HG02571 (cell line): ENCODE data around the gene RAD51B.
"Not testable (repeated sequence)": the region's sequence is repeated elsewhere in the genome, so short reads cannot be mapped to it uniquely, and the experiment has no call there.

Experiments
- ATAC-seq: cut with Tn5 transposase; IDR thresholded peaks from one replicate; pipeline ENCODE4 v1.9.1; 2021; ENCODE audit warnings: mild to moderate bottlenecking, moderate library complexity; ENCODE audit not compliant: unreplicated experiment

RAD51B gene

DNA sequence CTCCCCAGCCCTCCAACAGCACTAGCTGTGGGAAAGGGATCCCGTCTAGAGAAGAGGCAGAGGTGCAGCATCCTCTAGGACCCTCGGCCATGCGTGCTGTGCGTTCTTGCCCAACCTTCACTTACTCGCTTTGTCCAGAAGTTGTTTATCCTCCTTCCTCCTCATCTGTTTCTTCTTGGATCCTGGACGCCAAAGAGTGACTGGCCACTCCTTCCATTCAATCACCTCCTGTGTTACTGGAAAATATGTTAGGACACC lies 832.8 kb downstream of the RAD51B start:
- ATAC-seq = no peak

DNA sequence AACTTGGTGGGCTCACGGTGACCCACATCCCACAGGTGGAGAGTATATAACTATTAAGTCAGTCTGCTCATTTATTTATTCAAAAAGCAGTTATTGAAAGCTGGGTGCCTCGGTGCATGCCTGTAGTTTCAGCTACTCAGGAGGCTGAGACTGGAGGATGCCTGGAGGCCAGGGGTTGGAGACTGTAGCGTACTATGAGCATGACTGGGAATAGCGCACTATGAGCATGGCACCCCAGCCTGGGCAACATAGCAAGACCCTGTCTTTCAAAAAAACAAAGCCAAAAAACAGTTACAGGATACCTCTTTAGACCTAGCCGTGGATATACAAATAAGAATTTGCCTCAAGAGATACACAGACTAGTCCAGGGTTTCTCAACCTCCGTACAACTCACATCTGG lies 833.5 kb downstream of the RAD51B start:
- no peak for ATAC-seq

DNA sequence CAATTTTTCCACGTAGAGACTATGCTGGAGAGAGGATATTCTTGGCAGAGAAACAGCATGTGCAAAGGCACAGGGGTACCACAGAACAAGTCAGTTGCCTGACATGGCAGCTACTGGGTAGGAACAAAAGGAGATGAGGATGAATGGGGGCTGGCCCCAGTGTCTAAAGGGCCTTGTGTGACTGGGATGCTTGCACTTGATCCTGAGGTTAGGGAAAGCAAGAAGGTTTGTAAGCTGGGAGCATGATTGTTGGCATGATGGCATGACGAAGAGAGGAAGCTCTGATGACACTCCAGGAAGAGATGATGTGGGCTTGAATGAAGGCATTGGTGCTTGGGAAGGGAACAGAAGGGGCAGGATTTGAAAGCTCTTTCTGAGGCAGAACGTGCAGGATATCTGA lies 834.2 kb downstream of the RAD51B start:
- ATAC-seq = no peak

DNA sequence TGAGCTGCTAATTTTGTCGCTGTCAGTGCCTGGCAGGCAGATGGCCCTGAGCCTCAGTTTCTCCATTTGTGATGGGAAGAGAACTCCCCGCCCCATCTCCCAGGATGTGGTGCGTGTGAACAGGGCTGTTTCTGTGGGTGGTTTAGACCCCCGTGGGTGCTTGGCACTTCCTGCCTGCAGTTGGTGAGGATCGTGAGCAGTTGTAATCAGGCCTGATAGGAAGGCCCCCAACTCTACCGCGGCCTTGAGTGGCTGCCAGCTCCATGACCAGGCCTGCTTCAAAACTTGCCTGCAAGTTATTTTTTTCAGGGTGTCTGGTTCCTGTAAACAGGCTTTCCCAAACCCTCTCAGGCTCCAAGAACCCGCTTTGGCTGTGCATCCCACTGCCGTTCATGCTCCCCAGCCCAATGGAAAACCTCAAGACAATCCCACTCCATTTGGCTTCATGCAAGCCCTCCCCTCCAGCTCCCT lies 834.9 kb downstream of the RAD51B start:
- ATAC-seq = no peak

DNA sequence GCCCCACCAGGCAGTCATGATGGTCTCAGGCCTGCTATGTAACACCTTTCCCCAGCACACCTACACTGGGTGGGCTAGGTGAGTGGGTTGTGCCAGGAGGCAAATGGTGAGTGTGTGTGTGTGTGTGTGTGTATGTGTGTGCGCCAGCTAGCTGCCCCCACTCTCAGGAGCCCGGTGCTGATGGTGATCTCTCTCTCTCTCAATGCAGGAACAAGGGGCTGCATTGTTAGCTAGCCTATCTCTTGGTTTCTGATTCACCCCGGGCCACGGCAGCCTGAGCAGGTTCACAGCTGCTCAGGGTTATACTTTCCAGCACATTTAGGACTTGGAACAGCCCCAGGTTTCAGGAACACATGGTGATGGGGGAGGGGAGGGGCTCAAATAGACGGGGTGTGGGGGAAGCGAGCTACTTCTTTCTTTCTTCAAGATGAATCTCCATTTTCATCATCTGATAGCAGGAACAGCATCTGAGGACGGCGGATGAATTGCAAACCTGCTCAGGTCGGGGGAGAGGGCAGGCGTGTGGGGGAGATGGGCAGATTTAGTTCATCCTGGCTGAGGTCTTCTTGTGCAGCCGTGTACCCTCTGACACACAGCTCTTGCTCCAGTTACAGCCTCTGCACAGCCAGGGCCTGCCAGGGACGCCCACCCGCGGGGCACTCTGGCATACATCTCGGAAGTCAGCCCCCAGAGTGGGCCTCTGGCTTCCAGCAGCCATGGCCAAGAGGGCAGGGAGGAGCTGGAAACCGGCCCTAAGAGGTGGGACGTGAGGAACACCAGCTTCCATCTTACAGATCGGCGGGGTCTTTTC lies 835.6 kb downstream of the RAD51B start:
- ATAC-seq = no peak

DNA sequence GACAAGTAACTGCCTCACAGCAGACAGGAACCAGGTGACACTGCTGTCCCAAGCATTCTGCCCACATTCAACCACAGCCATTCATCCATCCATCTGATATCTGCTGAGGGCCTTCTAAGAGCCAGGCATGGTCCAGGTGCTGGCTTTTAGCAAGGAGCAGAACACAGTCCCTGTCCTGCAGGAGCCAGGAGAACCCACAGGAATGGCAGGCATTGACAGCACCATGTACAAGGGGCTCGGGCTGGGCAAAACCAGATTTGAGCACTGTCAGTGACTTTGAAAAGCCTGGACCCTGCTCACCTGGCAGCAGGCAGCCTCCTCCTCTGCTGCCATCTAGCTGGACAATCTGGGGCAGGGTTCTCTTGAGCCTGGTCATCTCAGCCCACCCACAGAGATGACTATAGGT lies 836.3 kb downstream of the RAD51B start:
- ATAC-seq = no peak

DNA sequence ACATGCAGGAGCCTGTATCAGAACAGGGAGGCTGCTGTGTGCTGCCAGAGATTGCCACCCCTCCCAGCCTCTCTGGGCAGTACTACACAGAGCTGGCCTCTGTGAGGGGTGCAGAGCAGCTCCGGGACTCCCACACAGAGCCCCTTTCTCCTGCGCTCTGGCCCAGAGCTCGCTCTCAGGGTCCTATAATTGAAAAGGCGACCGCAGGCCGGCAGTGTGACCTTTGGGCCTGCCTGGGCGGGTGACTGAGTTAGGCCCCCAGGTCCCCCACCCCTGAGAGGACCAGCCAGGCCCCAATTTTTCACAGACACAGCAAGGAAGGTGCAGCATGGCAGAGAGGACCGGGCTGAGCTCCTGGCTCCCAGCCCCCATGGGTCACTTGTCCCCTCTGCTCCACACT lies 836.9 kb downstream of the RAD51B start:
- no peak for ATAC-seq

DNA sequence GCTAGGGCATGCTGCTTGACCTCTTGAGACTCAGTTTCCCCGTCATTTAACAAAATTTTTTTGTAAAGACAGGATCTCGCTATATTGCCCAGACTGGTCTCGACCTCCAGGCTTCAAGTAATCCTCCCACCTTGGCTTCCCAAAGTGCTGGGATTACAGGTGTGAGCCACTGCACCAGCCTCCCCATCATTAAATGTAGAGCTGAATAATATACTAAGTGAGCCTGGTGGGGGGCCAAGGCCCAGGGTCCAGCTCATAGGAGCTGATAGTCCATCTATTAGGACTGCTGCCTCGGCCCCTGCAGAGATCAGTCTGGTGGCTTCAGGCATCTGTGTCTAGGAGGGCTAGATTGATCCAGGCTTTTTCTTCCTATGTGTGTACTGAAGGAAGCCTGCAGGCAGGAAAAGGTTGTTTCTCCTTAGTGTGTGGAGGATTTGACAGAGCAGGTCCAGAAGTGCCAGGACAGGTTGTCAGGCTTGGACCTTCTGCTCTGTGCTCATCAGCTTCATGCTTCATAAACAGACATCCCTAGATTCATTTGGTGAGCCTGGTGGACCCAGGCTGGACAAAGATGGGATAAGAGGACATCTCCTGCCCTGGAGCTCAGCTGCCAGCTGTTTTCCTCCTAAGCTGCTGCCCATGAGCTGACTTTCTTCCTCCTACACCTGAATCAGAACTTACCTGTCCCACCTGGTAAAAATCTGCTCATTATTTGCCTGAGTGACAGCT lies 837.9 kb downstream of the RAD51B start:
- ATAC-seq = no peak

DNA sequence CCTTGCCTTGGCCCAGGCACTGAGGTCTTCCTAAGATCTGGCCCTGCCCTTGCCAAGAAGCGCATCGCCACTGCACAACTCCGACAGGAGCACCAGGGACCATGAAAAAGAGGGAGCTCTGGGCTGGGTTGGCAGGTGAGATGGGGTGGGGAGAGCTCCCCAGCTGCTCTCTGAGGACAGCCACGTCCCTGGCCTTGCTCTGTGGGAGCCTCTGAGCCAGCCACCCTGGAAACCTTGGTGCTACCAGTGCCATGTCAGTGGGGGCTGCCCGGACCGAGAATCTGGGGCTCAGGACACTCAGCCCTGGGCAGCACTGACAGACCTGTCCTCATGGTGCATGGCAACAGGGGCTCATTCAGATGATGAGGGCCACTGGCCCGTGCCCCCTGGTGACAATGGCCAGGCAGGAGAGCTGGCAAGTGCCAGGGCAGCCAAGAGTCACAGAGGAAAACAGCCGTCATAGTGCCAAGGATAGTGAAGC lies 838.5 kb downstream of the RAD51B start:
- no peak for ATAC-seq

DNA sequence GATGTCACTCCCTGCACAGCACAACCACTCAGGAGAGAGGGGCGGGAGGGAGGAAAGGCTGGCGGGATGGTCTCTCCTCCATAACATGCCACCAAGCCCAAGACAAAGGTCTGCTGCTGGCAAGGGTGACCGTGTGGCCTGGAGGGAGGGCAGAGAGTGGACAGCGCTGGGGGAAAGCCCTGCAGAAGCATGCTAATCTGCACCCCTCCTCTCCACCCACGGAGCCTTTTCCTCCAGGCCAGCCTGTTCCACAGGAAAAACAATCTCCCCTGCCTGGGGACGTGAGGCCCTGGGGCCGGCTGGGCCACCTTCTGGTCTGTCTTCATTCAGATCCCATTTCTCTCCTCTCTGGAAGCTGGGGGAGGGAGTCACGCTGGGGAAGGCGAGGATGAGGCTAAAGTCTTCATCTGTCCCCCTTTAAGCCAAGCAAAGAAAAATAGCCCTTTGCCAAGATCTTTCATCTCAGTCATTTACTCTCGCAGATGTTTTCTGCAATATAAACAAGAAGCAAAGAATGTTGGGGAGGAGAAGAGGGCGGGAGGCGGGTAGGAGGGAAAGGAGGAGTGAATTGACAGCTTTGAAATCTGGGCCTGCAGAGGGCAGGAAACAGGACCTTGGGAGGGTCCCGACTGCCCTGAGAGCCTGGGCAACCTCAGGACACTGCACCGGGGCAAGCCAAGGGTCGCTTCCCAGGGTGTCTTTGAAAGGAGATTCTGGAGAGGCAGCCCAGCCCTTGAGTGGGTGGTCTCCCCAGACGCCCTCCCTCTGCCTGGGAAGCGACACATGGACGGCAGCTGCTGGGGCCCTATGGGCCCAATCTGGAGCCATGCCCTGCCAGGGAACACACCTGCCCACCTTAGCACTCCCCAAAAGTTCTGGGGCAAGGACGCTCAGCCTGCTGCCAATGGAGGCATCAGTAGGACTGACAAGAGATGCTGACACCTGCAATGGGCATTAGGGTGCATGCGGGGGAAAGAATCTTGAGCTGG lies 839.7 kb downstream of the RAD51B start:
- no peak for ATAC-seq

DNA sequence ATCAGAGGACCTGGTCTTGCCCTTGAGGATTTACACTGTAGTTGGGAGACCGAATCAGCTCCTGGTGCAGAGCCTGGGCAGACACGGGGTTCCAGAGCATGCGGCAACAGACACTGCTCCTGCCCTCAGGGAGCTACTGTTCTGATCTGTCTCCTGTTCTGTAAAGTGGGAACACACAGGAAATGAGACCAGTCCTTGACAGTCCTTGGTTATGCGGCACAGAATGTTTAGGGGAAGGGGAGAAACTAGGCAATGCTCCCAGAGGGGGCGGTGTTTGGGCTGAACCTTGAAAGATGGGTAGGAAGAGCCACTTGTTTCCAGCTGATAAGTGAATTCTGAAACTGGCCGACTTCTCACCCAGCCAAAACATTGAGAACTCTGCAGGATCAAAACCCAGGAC lies 840.9 kb downstream of the RAD51B start:
- no peak for ATAC-seq

DNA sequence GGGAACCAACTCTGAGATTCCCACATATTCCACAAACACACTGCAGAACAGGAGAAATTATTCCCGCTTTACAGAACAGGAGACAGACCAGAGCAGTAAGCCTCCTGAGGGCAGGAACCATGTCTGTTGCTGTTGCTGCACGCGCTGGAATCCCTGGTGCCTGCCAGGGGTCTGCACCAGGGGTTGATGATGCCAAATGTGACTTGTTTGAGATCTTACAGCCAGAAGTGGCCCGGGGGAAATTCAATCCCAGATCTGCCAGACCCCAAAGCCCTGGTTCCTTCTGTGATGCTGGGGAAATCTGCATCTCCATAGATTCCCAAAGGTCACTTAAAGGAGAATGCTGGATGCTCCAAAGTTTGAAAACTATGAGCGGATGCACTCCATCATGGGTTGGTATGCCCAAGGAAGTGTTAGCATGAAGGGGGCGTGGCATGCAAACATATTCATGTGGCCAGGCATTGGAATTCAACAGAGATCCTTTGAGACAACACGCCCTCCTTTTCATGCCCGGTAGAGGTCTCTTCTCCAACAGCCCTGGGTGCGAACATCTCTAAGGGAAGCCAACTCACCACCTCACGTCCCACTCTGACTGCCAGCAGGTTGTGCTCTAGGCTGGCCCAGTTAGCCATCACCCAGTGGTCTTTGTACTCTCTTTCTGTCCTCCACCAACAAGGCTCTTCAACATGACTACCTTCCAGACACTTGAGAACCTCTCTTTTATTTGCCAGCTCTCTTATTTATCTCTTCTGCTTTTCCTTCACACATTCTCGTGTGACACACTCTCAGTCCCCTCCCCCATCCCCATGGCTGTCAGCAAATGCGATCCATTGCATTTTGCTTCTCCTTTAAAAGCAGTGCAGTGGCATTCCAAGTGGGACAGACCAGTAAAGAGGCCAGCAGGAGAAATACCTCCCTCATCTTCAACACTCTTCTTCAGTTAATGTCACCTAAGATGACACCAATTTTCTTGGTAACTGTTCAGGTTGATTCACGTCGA lies 841.9 kb downstream of the RAD51B start:
- ATAC-seq = no peak

DNA sequence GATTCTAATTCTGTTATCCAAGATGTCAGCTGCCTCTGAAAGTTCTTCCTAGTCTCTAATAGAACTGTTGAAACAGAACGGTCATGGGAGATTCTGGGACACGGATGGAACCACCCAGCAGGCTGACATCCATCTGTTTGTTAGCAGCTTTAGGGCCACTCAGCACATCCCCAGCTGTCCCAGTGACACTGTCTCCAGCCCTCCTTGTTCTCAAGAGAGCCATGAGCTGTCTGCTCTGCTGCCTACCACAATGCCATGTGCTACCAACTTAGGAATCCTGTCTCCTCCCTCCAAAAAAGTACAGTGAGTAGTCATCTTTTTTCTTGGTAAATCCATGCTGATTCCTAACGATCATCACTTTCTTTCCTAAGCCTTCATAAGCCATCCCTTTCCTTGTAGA lies 842.8 kb downstream of the RAD51B start:
- no peak for ATAC-seq

DNA sequence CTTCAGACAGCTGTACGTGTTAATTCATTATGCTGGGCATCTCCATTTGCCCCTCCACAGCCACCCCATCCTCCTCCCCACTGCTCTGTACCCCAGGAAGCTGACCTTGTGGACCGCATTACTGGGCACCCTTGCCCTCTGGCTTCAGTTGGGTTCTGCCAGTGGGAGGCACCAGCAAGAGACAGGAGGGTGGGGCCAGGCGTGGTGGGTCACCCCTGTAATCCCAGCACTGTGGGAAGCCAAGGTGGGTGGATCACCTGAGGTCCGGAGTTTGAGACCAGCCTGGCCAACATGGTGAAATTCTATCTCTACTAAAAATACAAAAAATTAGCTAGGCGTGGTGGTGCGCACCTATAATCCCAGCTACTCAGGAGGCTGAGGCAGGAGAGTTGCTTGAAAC lies 843.2 kb downstream of the RAD51B start:
- ATAC-seq = not testable (repeated sequence)

DNA sequence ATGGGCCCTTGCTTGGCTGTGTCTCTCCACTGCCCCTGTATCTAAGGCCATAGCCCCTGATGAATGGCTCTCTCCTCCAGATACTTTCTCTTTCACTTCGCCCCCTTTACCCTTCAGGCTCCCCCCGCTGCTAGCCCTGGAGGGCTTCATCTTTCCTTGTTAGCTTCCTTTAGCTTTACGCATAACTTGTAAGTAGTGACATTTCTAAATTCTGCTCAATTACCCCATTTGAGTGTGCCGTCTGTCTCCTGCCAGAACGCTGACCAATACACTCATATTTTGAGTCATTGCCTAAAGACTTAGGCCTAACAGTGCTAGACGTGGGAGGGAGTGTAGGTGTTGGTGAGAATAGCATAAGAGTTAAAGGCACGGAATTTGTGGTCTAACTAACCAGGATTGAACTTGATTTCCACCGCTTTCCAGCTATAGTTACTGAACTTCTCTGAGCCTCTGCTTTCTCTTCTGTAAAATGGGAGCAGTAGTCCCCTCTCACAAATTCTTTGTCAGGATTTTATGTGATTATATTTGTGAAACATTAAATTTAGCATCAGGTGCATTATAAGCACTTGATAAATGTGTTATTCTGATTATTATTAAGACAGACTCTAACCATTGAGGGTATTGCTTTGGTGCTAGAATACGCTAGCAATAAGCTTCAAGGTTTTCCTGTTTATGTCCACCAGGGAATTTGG lies 844.0 kb downstream of the RAD51B start:
- peak; percentile 81 for ATAC-seq

DNA sequence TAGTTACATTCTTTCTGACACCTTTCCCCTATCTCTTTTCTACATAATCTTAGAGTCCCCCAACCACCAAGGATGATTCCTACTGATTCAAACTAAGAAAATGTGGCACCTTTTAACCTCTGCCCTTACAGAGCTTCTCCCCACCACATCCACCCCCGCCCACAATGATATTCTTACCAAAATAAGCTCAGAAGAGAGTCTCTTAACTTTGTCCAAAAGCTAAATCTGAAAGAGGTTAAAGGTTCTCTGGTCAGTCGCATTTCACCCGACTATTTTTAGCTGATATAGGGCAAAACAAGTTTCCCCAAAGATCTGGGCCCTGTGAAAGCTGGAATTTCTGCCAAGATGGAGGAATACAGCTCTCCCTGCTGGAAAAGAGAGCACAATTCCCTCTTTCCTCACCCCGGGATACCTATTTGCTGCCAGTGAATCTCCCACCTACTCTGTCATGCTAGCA lies 844.7 kb downstream of the RAD51B start:
- no peak for ATAC-seq

DNA sequence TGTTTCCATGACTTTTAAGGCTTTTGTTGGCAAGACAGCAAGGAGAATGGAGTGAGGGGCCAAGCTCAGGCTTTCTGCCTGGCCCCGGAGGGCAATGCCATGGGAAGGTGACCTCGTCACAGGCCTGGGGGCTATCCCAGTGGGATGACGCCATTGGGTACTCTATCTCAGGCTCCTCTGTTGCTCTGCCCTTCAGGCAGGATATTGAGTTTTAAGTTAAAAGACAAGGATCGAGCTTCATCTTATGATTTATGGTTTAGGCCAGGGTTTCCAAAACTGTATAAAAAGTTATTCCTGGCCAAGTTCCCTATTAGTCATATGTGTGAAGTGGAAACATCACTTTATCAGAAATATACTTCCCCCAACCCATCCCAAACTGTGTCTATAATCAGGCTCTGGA lies 845.6 kb downstream of the RAD51B start:
- no peak for ATAC-seq

DNA sequence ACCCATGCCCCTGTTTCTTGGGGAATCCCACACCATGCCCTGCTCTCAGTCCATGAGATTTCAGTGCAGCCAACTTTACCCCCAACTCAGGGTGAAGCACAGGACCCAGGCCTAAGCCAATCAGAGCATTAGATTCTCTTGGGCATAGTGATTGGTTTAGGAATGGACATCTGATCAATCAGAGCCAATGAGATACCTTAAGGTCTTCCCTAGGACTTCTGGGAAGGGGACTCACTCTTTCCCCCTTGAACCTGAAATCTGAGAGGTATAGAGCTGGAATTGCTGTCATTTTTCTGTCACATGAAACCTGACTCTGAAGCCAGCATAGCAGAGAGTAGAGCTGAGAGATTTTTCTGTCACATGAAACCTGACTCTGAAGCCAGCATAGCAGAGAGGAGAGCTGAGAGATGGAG lies 846.2 kb downstream of the RAD51B start:
- no peak for ATAC-seq

DNA sequence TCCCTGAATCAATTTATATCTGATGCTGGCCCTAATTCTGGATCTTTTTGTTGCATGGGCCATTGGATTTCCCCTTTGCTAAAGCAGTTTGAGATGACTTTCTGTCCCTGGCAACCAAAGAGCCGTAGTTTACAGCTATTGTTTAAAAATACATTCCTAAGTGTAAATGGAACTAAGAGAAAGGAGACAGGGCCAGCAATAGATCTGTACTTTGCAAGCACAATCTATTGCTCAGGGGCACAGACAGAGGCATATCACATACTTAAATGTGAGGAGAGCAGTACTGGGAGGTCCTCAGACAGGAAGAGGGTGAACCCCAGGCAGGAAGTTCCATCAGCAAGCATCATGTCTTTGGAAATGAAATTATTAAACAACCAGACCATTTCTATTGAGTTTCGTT lies 846.7 kb downstream of the RAD51B start:
- no peak for ATAC-seq
